GM12878 (cell line): ENCODE measurements around the gene GID4. TPM values are rescaled to one million over a fixed set of nuclear protein-coding genes. Genes with fewer than 3 reads are reported as not detected.

Experiments
- BCL11A ChIP-seq: IDR thresholded peaks from 2 replicates; pipeline ENCODE4 v1.6.1; 2011; ENCODE audit warnings: low read depth, low read length
- BHLHE40 ChIP-seq, 2 experiments: fragments of 450-650 bp in 1 of 2; IDR thresholded peaks; 2 replicates each; pipeline ENCODE4 v1.6.1; 2011 to 2017; ENCODE audit warnings: low read depth in 2 of 2, borderline replicate concordance in 1 of 2, improper control_type of control experiment in 1 of 2, low read length in 1 of 2, mild to moderate bottlenecking in 1 of 2
- CREM ChIP-seq: IDR thresholded peaks from 2 replicates; pipeline ENCODE4 v1.6.1; 2014; ENCODE audit warnings: antibody characterized with exemption, low read depth
- KAT2A ChIP-seq: conservative IDR thresholded peaks from 2 replicates; pipeline ENCODE4 v1.6.1; 2011; ENCODE audit warnings: low read depth, low read length; ENCODE audit not compliant: control insufficient read depth
- POLR2AphosphoS2 ChIP-seq: IDR thresholded peaks from 2 replicates; pipeline ENCODE4 v1.6.1; 2011; ENCODE audit warnings: low read depth, mild to moderate bottlenecking, low read length, improper control_type of control experiment, moderate library complexity
- SP1 ChIP-seq: IDR thresholded peaks from one replicate; pipeline ENCODE4 v1.6.1; 2011; ENCODE audit warnings: low read depth, low read length
- SPI1 ChIP-seq: IDR thresholded peaks from 2 replicates; pipeline ENCODE4 v1.6.1; 2011; ENCODE audit warnings: low read depth, mild to moderate bottlenecking, low read length, moderate library complexity, borderline replicate concordance; ENCODE audit not compliant: insufficient read depth
- TCF12 ChIP-seq: IDR thresholded peaks from 2 replicates; pipeline ENCODE4 v1.6.1; 2011; ENCODE audit warnings: low read depth, mild to moderate bottlenecking, low read length
- TCF7 ChIP-seq: IDR thresholded peaks from 2 replicates; pipeline ENCODE4 v1.6.1; 2014; ENCODE audit warnings: antibody characterized with exemption, borderline replicate concordance
- polyA plus RNA-seq, 11 experiments: library from polyadenylated mRNA; depleted of rRNA in 4 of 11; unstranded in 6 of 11; stranded (reverse) in 5 of 11; fragments of >200 nt; fragmentation: Nextera tagmentation in 4 of 11; fragmentation: Illumina TruSeq in 1 of 11; extraction: Ambion mirVana in 4 of 11; extraction: Trizol in 1 of 11; gene quantifications; 1 replicate in 1 of 11; 2 replicates in 10 of 11; pipeline versions ENCODE4 v1.2.1 to v1.2.3, GENCODE V29; 2011 to 2016; ENCODE audit warnings: inconsistent platforms in 2 of 11, missing spikeins in 2 of 11, low read depth in 1 of 11
- total RNA-seq, 4 experiments: library from RNA; depleted of rRNA in 3 of 4; stranded (reverse); fragments of >200 nt in 3 of 4; fragmentation: Illumina TruSeq in 1 of 4; extraction: Trizol in 1 of 4; gene quantifications; 2 replicates each; pipeline versions ENCODE4 v1.2.1 to v1.2.3, GENCODE V29; 2013 to 2021
- TF ChIP-seq, protein P1 (sequence below): IDR thresholded peaks from 2 replicates; pipeline ENCODE4 v1.6.1; 2011; ENCODE audit warnings: borderline replicate concordance, low read depth, mild to moderate bottlenecking, moderate library complexity, mixed read lengths, low read length; ENCODE audit not compliant: insufficient read depth; ENCODE audit errors: extremely low read length
- TF ChIP-seq, protein P2 (sequence below): fragments of 450-650 bp; IDR thresholded peaks from 2 replicates; pipeline ENCODE4 v1.6.1; 2016; ENCODE audit warnings: mild to moderate bottlenecking
- TF ChIP-seq, protein P3 (sequence below): fragments of 450-650 bp; conservative IDR thresholded peaks from 2 replicates; pipeline ENCODE4 v1.6.1; 2017; ENCODE audit warnings: mild to moderate bottlenecking, moderate library complexity
- TF ChIP-seq, protein P4 (sequence below): fragments of 450-650 bp; IDR thresholded peaks from 2 replicates; pipeline ENCODE4 v1.6.1; 2017; ENCODE audit warnings: low read depth, mild to moderate bottlenecking, moderate library complexity

GID4 gene
- total and polyA plus RNA-seq, 10 of the 15 experiments (the other 5 are each of a cell fraction or from before 2014, with no cell fraction given): 0.93 to 7.3 (median 3.6) TPM

DNA sequence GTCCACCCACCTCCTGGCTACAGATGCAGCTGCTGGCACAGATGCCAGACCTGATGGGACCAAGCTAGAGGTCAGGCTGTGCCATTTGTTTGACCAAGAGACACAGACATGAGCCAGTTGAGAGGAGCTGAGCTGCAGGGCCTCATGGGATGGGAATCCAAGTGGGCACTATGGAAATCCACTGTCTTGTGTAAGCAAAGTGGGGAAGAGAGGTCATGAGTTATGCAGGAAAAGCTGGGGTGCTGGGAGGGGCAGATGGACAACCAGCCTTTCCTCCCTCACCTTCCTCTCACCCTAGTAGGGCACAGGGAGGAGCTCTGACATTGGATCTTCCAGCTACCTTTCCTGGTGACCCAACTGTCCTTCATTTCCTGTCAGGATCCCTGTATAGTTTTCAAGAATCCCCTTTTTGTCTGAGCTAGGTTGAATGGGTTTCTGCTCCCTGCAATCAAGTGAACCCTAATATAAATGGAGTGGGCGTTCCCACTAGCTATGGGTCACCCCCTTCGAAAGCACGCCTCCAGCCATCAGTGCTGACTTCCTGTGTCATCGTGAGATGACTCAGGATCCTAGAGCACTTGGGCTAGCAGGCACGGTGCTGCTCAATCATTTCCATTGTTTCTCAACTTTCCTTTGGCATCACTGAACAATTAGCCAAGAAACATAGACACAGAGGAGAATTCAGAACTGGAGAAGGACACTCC lies 13.8 kb upstream of the GID4 start (continued):
- TF ChIP-seq BHLHE40 (IDR thresholded peaks at IDR 0.05; ENCODE audit: borderline replicate concordance in 1 of 2, low read depth in 2 of 2, low read length in 1 of 2) (peak in 1 of 2 experiments; percentile 18; a peak in 1 of 4 replicates), POLR2AphosphoS2 (no peak), BCL11A (peak; percentile 12; the same call in 1 of the 2 replicates), CREM (0 out of 2 replicates have a peak, but pooled peaks have one; percentile 38), SPI1 (no peak), KAT2A (no peak), SP1 (no peak), TCF12 (no peak), TCF7 (no peak)
- TF ChIP-seq, protein P1, sequence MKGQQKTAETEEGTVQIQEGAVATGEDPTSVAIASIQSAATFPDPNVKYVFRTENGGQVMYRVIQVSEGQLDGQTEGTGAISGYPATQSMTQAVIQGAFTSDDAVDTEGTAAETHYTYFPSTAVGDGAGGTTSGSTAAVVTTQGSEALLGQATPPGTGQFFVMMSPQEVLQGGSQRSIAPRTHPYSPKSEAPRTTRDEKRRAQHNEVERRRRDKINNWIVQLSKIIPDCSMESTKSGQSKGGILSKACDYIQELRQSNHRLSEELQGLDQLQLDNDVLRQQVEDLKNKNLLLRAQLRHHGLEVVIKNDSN: no peak
- TF ChIP-seq, protein P2, sequence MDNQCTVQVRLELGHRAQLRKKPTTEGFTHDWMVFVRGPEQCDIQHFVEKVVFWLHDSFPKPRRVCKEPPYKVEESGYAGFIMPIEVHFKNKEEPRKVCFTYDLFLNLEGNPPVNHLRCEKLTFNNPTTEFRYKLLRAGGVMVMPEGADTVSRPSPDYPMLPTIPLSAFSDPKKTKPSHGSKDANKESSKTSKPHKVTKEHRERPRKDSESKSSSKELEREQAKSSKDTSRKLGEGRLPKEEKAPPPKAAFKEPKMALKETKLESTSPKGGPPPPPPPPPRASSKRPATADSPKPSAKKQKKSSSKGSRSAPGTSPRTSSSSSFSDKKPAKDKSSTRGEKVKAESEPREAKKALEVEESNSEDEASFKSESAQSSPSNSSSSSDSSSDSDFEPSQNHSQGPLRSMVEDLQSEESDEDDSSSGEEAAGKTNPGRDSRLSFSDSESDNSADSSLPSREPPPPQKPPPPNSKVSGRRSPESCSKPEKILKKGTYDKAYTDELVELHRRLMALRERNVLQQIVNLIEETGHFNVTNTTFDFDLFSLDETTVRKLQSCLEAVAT: no peak
- TF ChIP-seq, protein P3, sequence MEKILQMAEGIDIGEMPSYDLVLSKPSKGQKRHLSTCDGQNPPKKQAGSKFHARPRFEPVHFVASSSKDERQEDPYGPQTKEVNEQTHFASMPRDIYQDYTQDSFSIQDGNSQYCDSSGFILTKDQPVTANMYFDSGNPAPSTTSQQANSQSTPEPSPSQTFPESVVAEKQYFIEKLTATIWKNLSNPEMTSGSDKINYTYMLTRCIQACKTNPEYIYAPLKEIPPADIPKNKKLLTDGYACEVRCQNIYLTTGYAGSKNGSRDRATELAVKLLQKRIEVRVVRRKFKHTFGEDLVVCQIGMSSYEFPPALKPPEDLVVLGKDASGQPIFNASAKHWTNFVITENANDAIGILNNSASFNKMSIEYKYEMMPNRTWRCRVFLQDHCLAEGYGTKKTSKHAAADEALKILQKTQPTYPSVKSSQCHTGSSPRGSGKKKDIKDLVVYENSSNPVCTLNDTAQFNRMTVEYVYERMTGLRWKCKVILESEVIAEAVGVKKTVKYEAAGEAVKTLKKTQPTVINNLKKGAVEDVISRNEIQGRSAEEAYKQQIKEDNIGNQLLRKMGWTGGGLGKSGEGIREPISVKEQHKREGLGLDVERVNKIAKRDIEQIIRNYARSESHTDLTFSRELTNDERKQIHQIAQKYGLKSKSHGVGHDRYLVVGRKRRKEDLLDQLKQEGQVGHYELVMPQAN: no peak
- TF ChIP-seq, protein P4, sequence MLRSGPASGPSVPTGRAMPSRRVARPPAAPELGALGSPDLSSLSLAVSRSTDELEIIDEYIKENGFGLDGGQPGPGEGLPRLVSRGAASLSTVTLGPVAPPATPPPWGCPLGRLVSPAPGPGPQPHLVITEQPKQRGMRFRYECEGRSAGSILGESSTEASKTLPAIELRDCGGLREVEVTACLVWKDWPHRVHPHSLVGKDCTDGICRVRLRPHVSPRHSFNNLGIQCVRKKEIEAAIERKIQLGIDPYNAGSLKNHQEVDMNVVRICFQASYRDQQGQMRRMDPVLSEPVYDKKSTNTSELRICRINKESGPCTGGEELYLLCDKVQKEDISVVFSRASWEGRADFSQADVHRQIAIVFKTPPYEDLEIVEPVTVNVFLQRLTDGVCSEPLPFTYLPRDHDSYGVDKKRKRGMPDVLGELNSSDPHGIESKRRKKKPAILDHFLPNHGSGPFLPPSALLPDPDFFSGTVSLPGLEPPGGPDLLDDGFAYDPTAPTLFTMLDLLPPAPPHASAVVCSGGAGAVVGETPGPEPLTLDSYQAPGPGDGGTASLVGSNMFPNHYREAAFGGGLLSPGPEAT: no peak
